NCI-H2171 (cell line): ENCODE results near the gene RXRA.

Experiments used
- DNase-seq: peaks from one replicate; lab custom pipeline; 2025; lab: John Stamatoyannopoulos, UW

Gene RXRA

DNA sequence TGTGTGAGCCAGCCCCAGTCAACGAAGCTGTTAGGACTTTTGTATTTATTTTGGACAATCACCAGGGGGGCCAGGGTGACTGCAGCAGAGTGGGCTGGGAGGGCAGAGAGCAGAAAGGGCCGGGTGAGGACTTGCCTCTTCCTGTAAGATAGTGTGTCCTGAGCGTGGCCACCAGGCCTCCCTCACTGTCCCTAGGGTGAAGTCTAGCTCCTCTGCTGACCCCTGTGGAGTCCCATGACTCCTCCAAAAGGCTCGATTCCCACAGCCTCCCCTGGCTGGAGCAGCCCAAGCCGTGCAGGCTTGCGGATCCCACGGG lies 147.8 kb downstream of the RXRA start:
- no peak for DNase-seq

DNA sequence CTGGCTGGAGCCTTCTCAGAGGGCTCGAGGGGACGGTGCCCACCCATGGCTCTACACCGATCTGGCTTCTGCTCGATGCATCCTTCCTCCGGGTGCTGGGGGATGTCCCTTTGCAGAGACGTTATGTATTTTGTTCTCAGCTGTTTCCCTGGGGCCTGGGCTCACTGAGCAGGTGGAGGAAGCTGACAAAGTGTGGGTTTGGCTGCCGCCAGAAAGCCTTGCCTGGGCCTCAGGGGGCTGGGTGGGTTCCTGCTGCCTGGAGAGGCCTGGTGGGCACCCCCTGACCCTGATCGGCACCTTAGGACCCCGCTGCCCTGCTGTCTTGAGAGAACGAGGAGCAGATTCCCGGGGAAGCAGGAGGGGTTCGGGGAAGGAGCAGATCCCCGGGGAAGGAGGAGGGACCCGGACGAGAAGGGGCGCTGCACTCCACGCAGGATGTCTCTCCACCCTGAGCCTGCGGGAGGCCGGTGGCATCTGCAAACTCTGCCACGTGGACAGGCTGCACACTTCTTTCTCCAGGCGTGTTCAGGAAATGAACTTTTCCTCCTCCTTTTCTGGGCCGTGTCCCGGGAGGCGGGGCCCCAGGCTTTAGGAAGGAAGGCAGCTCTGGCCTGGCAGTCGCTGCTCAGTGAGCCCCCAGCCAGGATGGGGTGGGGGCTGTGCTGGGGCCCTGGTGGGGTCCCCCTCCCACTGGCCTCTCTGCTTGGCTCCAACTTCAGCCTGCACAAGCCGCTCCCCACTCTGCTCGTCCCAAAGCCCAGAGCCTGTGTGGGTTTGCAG lies 148.9 kb downstream of the RXRA start:
- no peak for DNase-seq

DNA sequence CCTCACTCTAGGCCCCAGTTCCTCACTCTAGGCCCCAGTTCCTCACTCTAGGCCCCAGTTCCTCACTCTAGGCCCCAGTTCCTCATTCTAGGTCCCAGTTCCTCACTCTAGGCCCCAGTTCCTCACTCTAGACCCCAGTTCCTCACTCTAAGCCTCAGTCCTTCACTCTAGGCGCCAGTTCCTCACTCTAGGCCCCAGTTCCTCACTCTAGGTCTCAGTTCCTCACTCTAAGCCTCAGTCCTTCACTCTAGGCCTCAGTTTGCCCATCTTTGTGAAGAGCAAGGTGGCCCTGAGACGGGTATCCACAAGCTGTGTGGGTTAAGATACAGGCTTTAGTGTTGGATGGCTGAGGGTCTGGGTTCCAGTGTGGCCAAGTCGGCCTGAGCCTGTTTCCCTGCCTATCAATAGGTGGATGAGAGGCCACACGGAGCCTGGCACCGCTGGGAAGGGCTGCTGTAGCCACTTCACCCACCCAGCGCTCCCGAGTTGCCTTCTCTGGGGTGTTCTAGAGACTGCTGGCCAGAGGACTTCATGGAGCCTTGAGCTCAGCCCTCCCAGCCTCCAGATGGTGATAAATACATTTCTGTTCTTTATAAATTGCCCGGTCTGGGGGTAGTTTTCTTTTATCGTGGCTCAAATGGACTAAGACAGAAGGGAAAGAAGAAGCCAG lies 150.2 kb downstream of the RXRA start:
- DNase-seq, result no peak

DNA sequence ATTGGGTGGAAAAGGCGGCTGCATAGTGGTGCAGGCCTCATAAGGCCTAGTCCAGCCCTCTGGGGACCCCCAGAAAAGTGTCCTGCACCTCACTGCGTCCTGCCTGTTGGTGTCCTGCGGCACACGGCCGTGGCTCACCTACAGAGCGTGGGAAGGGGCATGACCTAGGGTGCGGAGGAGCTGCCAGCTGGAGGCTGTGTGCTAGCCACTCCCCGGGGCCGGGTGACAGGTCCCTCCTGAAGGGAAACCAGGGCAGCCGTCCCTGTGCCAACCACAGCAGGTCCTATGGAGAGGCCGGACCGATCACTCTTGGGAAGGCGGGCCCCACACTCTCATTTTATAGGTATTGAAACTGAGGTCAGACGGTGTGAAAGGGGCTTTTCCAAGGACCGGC lies 150.7 kb downstream of the RXRA start:
- DNase-seq, result no peak

DNA sequence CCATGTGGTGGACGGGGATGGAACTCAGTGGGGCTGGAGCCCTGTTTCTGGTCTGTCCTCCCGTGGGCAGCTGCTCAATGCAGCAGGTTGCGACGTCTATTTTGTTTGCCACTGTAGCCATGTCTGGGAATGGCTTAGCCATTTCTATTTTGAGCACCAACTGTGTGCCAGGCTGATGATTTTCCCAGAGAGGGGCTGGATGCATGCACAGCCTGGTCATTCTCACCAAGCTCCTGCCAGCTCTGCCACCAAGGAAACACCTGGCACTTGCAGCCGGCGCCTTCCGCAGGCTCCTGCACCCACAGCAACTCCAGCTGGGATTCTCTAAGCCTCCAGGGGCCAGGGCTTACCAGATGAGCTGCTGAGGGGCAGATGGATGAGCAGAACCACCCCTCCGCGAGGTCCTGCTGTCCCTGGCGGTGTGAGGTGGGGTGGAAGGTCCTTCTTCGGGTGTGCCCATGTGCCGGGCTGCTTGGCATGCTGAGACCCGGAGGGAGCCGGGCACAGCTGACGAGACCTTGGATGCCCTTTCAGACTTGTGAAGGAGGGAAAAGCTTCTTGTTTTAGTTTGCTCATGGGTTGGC lies 151.2 kb downstream of the RXRA start:
- DNase-seq, result peak; percentile 22

DNA sequence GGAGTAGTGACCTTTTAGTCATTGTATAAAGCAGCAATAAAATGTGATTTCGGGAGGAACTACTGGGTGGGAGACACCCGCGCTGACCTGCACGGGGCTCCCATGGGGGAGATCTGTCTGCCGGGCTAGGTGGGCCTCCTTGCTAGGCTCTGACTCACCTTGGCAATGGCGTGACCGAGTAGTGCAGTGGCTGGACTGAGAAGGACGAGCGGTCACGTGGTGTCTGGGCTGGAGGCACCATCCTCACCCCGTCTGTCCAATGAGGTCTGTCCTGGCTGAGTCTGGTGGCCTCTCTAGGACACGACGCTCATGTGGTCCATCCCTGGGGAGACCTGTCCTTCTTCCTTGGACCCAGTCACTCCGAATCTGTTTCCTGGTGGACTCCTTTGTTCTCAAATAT lies 151.7 kb downstream of the RXRA start:
- no peak for DNase-seq

DNA sequence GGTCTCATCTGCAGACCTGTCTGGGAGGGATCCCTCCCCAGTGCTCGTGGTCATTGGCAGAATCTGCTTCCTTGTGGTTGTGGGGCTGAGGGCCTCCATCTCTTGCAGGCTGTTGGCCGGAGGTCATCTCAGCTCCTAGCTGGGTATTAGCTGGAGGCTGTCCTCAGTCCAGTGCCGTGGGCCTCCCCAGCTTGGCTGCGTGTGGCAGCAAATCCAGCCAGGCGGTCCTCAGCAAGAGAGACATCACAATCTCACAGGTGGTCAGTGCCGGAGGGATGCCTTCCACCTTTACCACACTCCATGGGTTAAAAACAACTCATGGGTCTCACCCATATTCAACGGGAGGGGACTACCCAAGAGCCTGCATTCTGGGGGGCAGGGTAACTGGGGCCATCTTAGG lies 155.5 kb downstream of the RXRA start:
- no peak for DNase-seq

DNA sequence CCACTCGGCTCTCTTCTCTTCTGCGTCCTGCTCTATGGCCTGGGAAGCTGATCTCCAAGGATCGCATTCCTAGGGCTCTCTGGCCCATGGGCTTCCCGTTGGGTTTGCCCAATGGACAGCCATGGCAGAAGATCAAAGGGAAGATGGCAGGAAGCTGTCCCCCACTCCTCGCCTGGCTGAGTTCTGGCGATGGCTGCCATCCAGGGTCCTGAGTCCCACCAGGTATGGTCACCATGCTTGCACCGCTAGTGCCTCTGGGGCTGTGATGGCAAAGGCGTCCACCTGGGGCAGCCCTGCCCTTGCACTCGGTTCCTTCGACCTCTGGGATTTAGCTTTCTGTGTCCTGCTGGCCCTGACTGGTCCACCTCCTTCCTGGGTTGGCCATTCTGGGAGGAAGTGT lies 156.0 kb downstream of the RXRA start:
- DNase-seq, result no peak

DNA sequence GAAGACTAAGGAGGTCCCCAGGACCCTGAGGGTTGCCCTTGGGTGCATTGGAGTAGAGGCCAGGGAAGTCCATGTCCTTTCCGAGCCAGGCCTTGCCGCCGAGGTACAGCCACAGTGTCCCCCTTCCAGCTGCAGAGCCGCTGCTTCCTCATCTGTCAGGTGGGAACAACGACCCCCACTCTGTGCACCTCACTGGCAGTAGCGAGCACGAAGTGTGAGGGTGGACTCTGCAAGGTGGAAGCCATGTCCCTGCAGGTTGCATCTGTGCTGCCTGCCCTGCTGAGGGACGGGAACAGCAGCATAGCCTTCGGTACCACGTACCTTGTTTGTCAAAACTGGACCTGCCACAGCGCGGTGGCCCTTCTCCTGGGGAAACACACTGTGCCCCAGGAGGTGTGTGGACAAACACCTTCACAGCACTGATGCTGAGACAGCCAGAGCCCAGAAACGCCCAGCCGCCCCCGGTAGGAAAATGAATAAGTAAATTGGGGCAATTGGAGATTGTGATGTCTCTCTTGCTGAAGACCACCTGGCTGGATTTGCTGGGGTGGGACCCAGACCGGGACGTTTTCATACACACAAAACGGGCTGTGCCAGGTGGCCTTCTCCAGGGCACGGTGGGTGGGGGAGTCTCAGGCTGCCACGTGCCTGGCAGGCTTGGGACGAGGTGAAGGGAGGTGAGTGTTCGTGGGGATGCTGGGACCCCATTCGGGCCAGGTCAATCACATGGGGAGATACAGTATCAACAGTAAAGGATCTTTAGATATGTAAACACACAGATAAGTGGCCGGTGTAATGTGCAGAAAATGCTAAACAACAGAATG lies 157.3 kb downstream of the RXRA start:
- no peak for DNase-seq

DNA sequence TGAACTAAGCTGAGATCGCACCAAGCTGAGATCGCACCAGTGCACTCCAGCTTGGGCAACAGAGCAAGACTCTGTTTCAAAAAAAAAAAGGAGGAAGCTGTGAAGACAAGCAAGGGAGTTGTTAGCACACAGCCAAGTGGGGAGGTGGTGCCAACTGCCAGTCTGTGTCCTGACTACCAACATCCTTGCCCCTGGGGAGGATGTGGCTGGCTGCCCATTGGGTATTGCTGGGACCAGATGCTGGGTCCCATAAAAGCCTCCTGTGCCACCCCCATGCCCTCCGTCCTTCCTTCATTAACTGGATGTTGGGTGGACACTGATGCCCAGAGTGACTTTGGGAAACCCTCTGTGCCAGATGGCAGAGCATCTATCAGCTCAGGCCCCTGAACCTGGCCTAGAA lies 158.2 kb downstream of the RXRA start:
- DNase-seq, result no peak

DNA sequence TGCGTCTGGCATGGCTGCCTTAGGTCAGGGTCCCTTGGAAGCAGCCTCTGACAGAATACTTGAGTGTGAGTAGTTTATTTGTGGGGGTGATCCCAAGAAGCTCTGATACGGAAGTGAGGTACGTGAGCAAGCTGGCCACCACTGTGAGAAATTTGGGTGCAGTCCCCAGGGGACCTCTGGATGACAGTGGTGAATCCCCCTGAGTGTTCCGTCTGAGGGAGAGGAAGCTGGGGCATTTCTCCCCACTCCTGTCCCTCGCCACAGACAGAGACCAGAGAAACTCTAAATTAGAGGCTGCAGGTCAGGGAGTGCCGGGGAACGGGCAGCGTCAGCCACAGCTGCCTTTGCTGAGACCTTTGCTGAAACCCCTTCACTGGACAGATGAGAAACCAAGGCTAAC lies 159.4 kb downstream of the RXRA start:
- no peak for DNase-seq

DNA sequence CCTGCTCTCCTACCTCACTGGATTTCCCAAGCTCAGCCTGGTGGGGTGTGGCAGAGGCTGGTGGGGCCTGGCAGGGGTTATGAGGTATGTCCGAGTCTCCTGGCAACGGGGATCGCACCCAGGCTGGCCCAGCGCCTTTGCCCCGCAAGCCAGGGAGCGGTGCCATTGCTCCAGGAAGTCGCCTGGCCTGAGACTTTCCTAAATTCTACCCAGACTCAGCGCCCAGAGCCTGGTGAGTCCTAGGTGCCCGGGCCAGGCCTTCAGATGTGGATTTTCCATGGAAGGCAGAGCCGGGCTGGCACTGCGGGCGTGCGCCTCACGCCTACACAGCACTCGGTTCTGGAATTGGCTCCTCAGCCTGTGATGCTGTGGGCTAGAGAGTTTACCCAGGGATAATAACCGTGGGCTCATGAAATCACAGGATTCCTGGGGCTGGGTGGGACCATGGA lies 159.9 kb downstream of the RXRA start:
- no peak for DNase-seq

DNA sequence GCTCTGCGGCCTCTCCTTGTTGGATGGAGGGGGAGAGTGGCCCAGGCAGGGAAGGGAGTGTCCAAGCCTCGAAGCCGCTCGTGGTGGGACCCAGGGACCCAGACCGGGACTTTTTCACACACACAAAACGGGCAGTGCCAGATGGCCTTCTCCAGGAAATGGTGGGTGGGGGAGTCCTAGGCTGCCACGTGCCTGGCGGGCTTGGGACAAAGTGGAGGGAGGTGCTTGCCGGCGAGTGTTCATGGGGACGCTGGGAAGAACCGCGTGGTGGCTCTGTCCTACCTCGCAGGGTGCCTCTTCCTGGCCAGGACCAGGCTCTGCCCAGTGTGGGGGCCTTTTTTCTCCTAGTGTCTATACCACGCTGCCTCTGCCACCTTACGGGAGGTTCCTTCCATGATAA lies 160.3 kb downstream of the RXRA start:
- DNase-seq, result no peak
